Tibial nerve (tissue), 4 donors: ENCODE data around the gene INPP5A. TPM values are rescaled to one million over a fixed set of nuclear protein-coding genes. Genes with fewer than 3 reads are reported as not detected.
A peak's percentile ranks its signal among the peaks of the same experiment; 100 is the strongest.

ENCODE experiments used
- DNase-seq, 2 donors: peaks; one replicate each; pipeline ENCODE4 v3.0.0-alpha.2; 2019; ENCODE audit warnings: low spot score in 2 of 2
- H3K27ac ChIP-seq, 4 donors: fragments of 200-600 bp; sonication (generic) in 3 of 4; one replicate each; pipeline ENCODE4 v1.5.1; 2017 to 2019; ENCODE audit warnings: mild to moderate bottlenecking in 1 of 4
- H3K27me3 ChIP-seq, 2 donors: fragments of 200-600 bp; sonication (generic) in 1 of 2; one replicate each; pipeline versions ENCODE4 v1.5.1 to v1.6.0; 2017 to 2019
- H3K36me3 ChIP-seq, 3 donors: fragments of 200-600 bp; sonication (generic); one replicate each; pipeline ENCODE4 v1.5.1; 2018 to 2019
- H3K4me1 ChIP-seq, 4 donors: fragments of 200-600 bp; sonication (generic) in 3 of 4; one replicate each; pipeline ENCODE4 v1.5.1; 2017 to 2019
- H3K4me3 ChIP-seq, 4 donors: fragments of 200-600 bp; sonication (generic) in 3 of 4; one replicate each; pipeline ENCODE4 v1.5.1; 2017 to 2019; ENCODE audit warnings: mild to moderate bottlenecking in 1 of 4, moderate library complexity in 1 of 4
- H3K9me3 ChIP-seq, 4 donors: fragments of 200-600 bp; sonication (generic) in 3 of 4; one replicate each; pipeline ENCODE4 v1.5.1; 2017 to 2019
- EP300 ChIP-seq, 2 donors: sonication (generic); formaldehyde crosslinking; IDR thresholded peaks; one replicate each; pipeline ENCODE4 v1.6.1; 2017; ENCODE audit warnings: antibody characterized with exemption in 2 of 2, mild to moderate bottlenecking in 1 of 2
- POLR2A ChIP-seq, 2 donors: fragments of 450-650 bp; IDR thresholded peaks; one replicate each; pipeline ENCODE4 v1.6.1; 2017; ENCODE audit warnings: antibody characterized with exemption in 2 of 2, mild to moderate bottlenecking in 2 of 2, moderate library complexity in 2 of 2
- WGBS, 2 donors: methylation state at CpG; one replicate each; pipeline ENCODE4 v1.1.5; 2018; 5-methylcytosine and 5-hydroxymethylcytosine counted together
- total RNA-seq, 4 donors: library from RNA; depleted of rRNA; stranded (reverse); fragments of >200 nt; gene quantifications; one replicate each; pipeline ENCODE4 v1.1.0, GENCODE V29; 2016
- TF ChIP-seq, protein P1 (sequence below), 5 experiments: fragments of 200-600 bp in 3 of 5; fragments of 450-650 bp in 2 of 5; sonication (generic) in 3 of 5; IDR thresholded peaks; one replicate each; pipeline ENCODE4 v1.5.1; 2016 to 2019; ENCODE audit warnings: antibody characterized with exemption in 5 of 5, mild to moderate bottlenecking in 3 of 5, moderate library complexity in 2 of 5

Gene INPP5A
- total RNA-seq, 4 donors from 2014 or later = 73.8 to 101 (median 86.2) TPM

- Histone ChIP-seq H3K27me3 (no peaks in the 10 kb centered on the region), H3K4me1 (peaks cover 0 to 66% (median 33%) of the 10 kb centered on the region in 4 donors), H3K27ac (peak overlapping the region; percentile 63 to 97 (median 79)), H3K4me3 (no peak overlapping the region), H3K9me3 (no peaks in the 10 kb centered on the region), H3K36me3 (peaks cover 0 to 40% (median 0%) of the 10 kb centered on the region in 3 donors)
- WGBS, 2 donors = 60 to 73% methylated on average over 24 to 25 of the region's 25 CpGs
- peak in 1 of 2 donors; percentile 33 for DNase-seq
- TF ChIP-seq POLR2A (IDR thresholded peaks at IDR 0.05) = peak in 1 of 2 donors; percentile 29
- TF ChIP-seq, protein P1, sequence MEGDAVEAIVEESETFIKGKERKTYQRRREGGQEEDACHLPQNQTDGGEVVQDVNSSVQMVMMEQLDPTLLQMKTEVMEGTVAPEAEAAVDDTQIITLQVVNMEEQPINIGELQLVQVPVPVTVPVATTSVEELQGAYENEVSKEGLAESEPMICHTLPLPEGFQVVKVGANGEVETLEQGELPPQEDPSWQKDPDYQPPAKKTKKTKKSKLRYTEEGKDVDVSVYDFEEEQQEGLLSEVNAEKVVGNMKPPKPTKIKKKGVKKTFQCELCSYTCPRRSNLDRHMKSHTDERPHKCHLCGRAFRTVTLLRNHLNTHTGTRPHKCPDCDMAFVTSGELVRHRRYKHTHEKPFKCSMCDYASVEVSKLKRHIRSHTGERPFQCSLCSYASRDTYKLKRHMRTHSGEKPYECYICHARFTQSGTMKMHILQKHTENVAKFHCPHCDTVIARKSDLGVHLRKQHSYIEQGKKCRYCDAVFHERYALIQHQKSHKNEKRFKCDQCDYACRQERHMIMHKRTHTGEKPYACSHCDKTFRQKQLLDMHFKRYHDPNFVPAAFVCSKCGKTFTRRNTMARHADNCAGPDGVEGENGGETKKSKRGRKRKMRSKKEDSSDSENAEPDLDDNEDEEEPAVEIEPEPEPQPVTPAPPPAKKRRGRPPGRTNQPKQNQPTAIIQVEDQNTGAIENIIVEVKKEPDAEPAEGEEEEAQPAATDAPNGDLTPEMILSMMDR (IDR thresholded peaks at IDR 0.05) = no peak
- TF ChIP-seq EP300 (IDR thresholded peaks at IDR 0.05) = peak in 1 of 2 donors; percentile 79
These were observed 201.1 kb downstream of the INPP5A start for GRCh38 chr10:132738454-132739224.

GRCh38 chr10:132739225-132739613, 201.6 kb downstream of the INPP5A start:
- no peak for TF ChIP-seq POLR2A (IDR thresholded peaks at IDR 0.05)
- TF ChIP-seq EP300 (IDR thresholded peaks at IDR 0.05) = no peak
- TF ChIP-seq, protein P1 (IDR thresholded peaks at IDR 0.05) = no peak
- no peaks in the 10 kb centered on the region for H3K27me3 ChIP-seq
- peaks cover 0 to 71% (median 39%) of the 10 kb centered on the region in 4 donors for H3K4me1 ChIP-seq
- peak overlapping the region; percentile 63 to 97 (median 79) for H3K27ac ChIP-seq
- WGBS, 2 donors = 77 to 85% methylated on average over 14 of the region's 14 CpGs
- H3K4me3 ChIP-seq = no peak overlapping the region
- H3K9me3 ChIP-seq = no peaks in the 10 kb centered on the region
- no peak for DNase-seq
- peaks cover 0 to 34% (median 0%) of the 10 kb centered on the region in 3 donors for H3K36me3 ChIP-seq

DNA sequence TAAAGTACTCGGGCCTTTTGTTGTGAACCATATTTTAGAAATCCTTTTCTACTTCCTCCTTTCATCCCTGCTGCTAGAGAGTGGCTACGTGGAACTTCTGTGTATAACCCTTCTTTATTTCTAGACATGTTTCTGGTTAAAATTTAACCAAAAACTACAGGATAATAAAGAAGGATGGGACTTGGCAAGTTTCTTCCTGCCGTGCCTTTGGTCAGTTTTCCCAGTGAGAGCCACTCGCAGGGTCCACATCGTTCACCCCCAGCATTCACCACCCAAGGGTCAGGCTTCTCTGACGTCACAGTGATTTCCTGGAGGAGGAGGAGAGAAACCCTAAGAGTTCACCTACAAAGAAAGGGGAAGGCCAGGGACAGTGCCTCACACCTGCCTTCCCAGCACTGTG, 203.0 kb downstream of the INPP5A start:
- peaks cover 0 to 26% (median 0%) of the 10 kb centered on the region in 3 donors for H3K36me3 ChIP-seq
- H3K4me3 ChIP-seq = no peak overlapping the region
- WGBS, 2 donors = 80 to 87% methylated on average over 6 of the region's 6 CpGs
- no peaks in the 10 kb centered on the region for H3K9me3 ChIP-seq
- TF ChIP-seq, protein P1 (IDR thresholded peaks at IDR 0.05) = no peak
- TF ChIP-seq EP300 (IDR thresholded peaks at IDR 0.05) = no peak
- DNase-seq = no peak
- H3K4me1 ChIP-seq = peaks cover 0 to 58% (median 40%) of the 10 kb centered on the region in 4 donors
- no peaks in the 10 kb centered on the region for H3K27me3 ChIP-seq
- peak overlapping the region in 2 of 4 donors; percentile 33 to 42 for H3K27ac ChIP-seq

DNA sequence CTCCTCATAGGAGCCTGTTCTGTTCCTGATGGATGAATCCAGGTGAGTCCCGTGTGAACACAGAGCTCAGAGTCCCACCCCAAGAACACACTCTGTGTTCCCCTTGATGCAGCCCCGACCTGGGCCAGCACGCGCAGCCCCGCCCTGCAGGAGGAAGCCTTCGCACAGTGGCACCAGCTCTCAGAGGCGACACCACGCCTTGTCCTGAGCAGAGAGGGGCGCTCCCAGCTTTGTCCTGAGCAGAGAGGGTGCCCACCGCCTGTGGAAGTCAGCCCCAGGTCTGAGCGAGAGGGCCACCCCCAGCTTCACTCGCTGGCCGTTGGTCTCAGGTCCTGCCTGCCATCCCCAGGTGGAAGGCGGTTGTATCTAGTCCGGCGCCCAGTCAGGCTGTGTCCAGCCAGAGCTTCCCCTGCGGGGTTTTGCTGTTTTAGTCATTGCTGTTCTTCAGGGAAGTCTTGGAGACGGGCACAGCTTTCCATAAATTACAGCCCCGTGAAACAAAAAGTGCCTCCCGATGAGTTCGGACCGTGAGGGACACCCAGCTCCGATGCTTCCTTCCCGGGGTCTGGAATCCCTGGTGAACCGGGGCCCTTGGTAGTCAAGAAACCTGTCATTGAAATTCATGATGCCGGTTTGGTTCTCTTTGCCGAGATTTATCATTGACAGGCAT, 204.7 kb downstream of the INPP5A start:
- peaks cover 0 to 49% (median 28%) of the 10 kb centered on the region in 4 donors for H3K4me1 ChIP-seq
- TF ChIP-seq EP300 (IDR thresholded peaks at IDR 0.05) (no peak), POLR2A (IDR thresholded peaks at IDR 0.05) (no peak)
- TF ChIP-seq, protein P1 (IDR thresholded peaks at IDR 0.05) = no peak
- no peak for DNase-seq

GRCh38 chr10:132742837-132743194, 205.2 kb downstream of the INPP5A start:
- Histone ChIP-seq H3K27me3 (no peaks in the 10 kb centered on the region), H3K4me1 (peaks cover 0 to 46% (median 26%) of the 10 kb centered on the region in 4 donors), H3K9me3 (no peaks in the 10 kb centered on the region), H3K36me3 (peaks cover 0 to 15% (median 0%) of the 10 kb centered on the region in 3 donors), H3K4me3 (no peak overlapping the region), H3K27ac (peak overlapping the region in 2 of 4 donors; percentile 21 to 53)
- 55 to 68% methylated on average over 12 of the region's 12 CpGs for WGBS, 2 donors
- DNase-seq = no peak
- no peak for TF ChIP-seq EP300 (IDR thresholded peaks at IDR 0.05)
- TF ChIP-seq, protein P1 (IDR thresholded peaks at IDR 0.05) = no peak
- no peak for TF ChIP-seq POLR2A (IDR thresholded peaks at IDR 0.05)

More for the DNA sequence above, 204.7 kb downstream of the INPP5A start:
- Histone ChIP-seq H3K27me3 (no peaks in the 10 kb centered on the region), H3K9me3 (no peaks in the 10 kb centered on the region), H3K4me3 (no peak overlapping the region), H3K36me3 (peaks cover 0 to 15% (median 0%) of the 10 kb centered on the region in 3 donors), H3K27ac (peak overlapping the region in 1 of 4 donors; percentile 20)
- 88 to 91% methylated on average over 26 to 27 of the region's 27 CpGs for WGBS, 2 donors
